Measurements from ENCODE around the gene CDKAL1.

The CDKAL1 gene

GRCh38 chr6:20732896-20733295 lies 198.6 kb downstream of the CDKAL1 start:
- no peak for TF ChIP-seq CTCF (IDR thresholded peaks at IDR 0.05; ENCODE audit: low read depth, low read length)
- no peak for TF ChIP-seq EZH2phosphoT487 (IDR thresholded peaks at IDR 0.05; ENCODE audit: low read depth)
- Histone ChIP-seq H3K27me3 (ENCODE audit: low read depth, low read length) (no peaks in the 10 kb centered on the region), H3K4me2 (ENCODE audit: low read length) (no peak overlapping the region), H3K9me3 (ENCODE audit: insufficient read depth, low read length) (no peaks in the 10 kb centered on the region), H3K79me2 (ENCODE audit: low read length) (no peaks in the 10 kb centered on the region), H3K4me1 (ENCODE audit: low read length) (peaks cover 1% of the 10 kb centered on the region), H3K4me3 (ENCODE audit: low read length) (no peak overlapping the region), H3K36me3 (replicated peaks; ENCODE audit: low read depth, low read length) (no peaks in the 10 kb centered on the region), H4K20me1 (ENCODE audit: insufficient read depth, low read length) (no peaks in the 10 kb centered on the region), H3K9ac (ENCODE audit: low read length) (no peak overlapping the region), H3K27ac (ENCODE audit: low read length) (no peak overlapping the region), H2AFZ (ENCODE audit: low read depth, low read length) (no peak overlapping the region)

- H3K9ac ChIP-seq (ENCODE audit: low read length), result no peak overlapping the region
- no peaks in the 10 kb centered on the region for H3K27me3 ChIP-seq (ENCODE audit: low read depth, low read length)
- no peaks in the 10 kb centered on the region for H3K36me3 ChIP-seq (replicated peaks; ENCODE audit: low read depth, low read length)
- no peaks in the 10 kb centered on the region for H3K9me3 ChIP-seq (ENCODE audit: insufficient read depth, low read length)
- no peaks in the 10 kb centered on the region for H3K4me1 ChIP-seq (ENCODE audit: low read length)
- H3K27ac ChIP-seq (ENCODE audit: low read length), result no peak overlapping the region
- H2AFZ ChIP-seq (ENCODE audit: low read depth, low read length), result no peak overlapping the region
- no peak overlapping the region for H3K4me3 ChIP-seq (ENCODE audit: low read length)
- H3K4me2 ChIP-seq (ENCODE audit: low read length), result no peak overlapping the region
- no peaks in the 10 kb centered on the region for H3K79me2 ChIP-seq (ENCODE audit: low read length)
- no peaks in the 10 kb centered on the region for H4K20me1 ChIP-seq (ENCODE audit: insufficient read depth, low read length)
- TF ChIP-seq CTCF (IDR thresholded peaks at IDR 0.05; ENCODE audit: low read depth, low read length) (no peak), EZH2phosphoT487 (IDR thresholded peaks at IDR 0.05; ENCODE audit: low read depth) (no peak)
These were observed 203.7 kb downstream of the CDKAL1 start for GRCh38 chr6:20737912-20738311.

- H3K4me2 ChIP-seq (ENCODE audit: low read length), result no peak overlapping the region
- H3K4me3 ChIP-seq (ENCODE audit: low read length), result no peak overlapping the region
- no peak for TF ChIP-seq CTCF (IDR thresholded peaks at IDR 0.05; ENCODE audit: low read depth, low read length)
- TF ChIP-seq EZH2phosphoT487 (IDR thresholded peaks at IDR 0.05; ENCODE audit: low read depth), result no peak
- no peak overlapping the region for H2AFZ ChIP-seq (ENCODE audit: low read depth, low read length)
- H3K36me3 ChIP-seq (replicated peaks; ENCODE audit: low read depth, low read length), result no peaks in the 10 kb centered on the region
- no peaks in the 10 kb centered on the region for H3K79me2 ChIP-seq (ENCODE audit: low read length)
- peaks cover 16% of the 10 kb centered on the region for H3K4me1 ChIP-seq (ENCODE audit: low read length)
- H4K20me1 ChIP-seq (ENCODE audit: insufficient read depth, low read length), result no peaks in the 10 kb centered on the region
- no peak overlapping the region for H3K9ac ChIP-seq (ENCODE audit: low read length)
- no peaks in the 10 kb centered on the region for H3K9me3 ChIP-seq (ENCODE audit: insufficient read depth, low read length)
- no peak overlapping the region for H3K27ac ChIP-seq (ENCODE audit: low read length)
- no peaks in the 10 kb centered on the region for H3K27me3 ChIP-seq (ENCODE audit: low read depth, low read length)
These were observed 205.8 kb downstream of the CDKAL1 start for GRCh38 chr6:20740088-20740487.

GRCh38 chr6:20740727-20741126 lies 206.5 kb downstream of the CDKAL1 start:
- TF ChIP-seq EZH2phosphoT487 (IDR thresholded peaks at IDR 0.05; ENCODE audit: low read depth), result no peak
- no peak for TF ChIP-seq CTCF (IDR thresholded peaks at IDR 0.05; ENCODE audit: low read depth, low read length)
- no peak overlapping the region for H3K27ac ChIP-seq (ENCODE audit: low read length)

More at GRCh38 chr6:20740727-20741126, 206.5 kb downstream of the CDKAL1 start:
- no peaks in the 10 kb centered on the region for H3K79me2 ChIP-seq (ENCODE audit: low read length)
- no peaks in the 10 kb centered on the region for H3K9me3 ChIP-seq (ENCODE audit: insufficient read depth, low read length)
- no peaks in the 10 kb centered on the region for H3K27me3 ChIP-seq (ENCODE audit: low read depth, low read length)
- no peak overlapping the region for H2AFZ ChIP-seq (ENCODE audit: low read depth, low read length)
- H3K4me2 ChIP-seq (ENCODE audit: low read length), result no peak overlapping the region
- no peaks in the 10 kb centered on the region for H3K36me3 ChIP-seq (replicated peaks; ENCODE audit: low read depth, low read length)
- H3K9ac ChIP-seq (ENCODE audit: low read length), result no peak overlapping the region
- H4K20me1 ChIP-seq (ENCODE audit: insufficient read depth, low read length), result no peaks in the 10 kb centered on the region
- H3K4me1 ChIP-seq (ENCODE audit: low read length), result peaks cover 22% of the 10 kb centered on the region
- H3K4me3 ChIP-seq (ENCODE audit: low read length), result no peak overlapping the region
